Uterus (tissue), 4 donors: ENCODE results near the gene CCDC50. TPM values are rescaled to one million over a fixed set of nuclear protein-coding genes. Genes with fewer than 3 reads are reported as not detected.

Experiments used
- DNase-seq, 2 donors: peaks; one replicate each; pipeline ENCODE4 v3.0.0-alpha.2; 2019 to 2020
- H3K27ac ChIP-seq, 2 donors: fragments of 200-600 bp; sonication (generic); 1 replicate in 1 of 2; 2 replicates in 1 of 2; pipeline ENCODE4 v1.5.1; 2016 to 2018
- H3K27me3 ChIP-seq, 2 donors: fragments of 200-600 bp; sonication (generic); one replicate each; pipeline ENCODE4 v1.5.1; 2018 to 2019; ENCODE audit warnings: control low read depth in 1 of 2
- H3K36me3 ChIP-seq, 2 donors: fragments of 200-600 bp; sonication (generic); one replicate each; pipeline ENCODE4 v1.5.1; 2019; ENCODE audit warnings: control low read depth in 1 of 2
- H3K4me1 ChIP-seq, 2 donors: fragments of 200-600 bp; sonication (generic); one replicate each; pipeline ENCODE4 v1.5.1; 2018 to 2019; ENCODE audit warnings: control low read depth in 1 of 2
- H3K4me3 ChIP-seq, 2 donors: fragments of 200-600 bp; sonication (generic); 1 replicate in 1 of 2; 2 replicates in 1 of 2; pipeline ENCODE4 v1.5.1; 2018 to 2019; ENCODE audit warnings: mild to moderate bottlenecking in 1 of 2
- H3K9me3 ChIP-seq, 2 donors: fragments of 200-600 bp; sonication (generic); one replicate each; pipeline ENCODE4 v1.5.1; 2019; ENCODE audit warnings: control low read depth in 1 of 2
- POLR2A ChIP-seq, 2 donors: fragments of 450-650 bp; IDR thresholded peaks; one replicate each; pipeline ENCODE4 v1.6.1; 2016; ENCODE audit warnings: antibody characterized with exemption in 2 of 2, mild to moderate bottlenecking in 1 of 2, moderate library complexity in 1 of 2
- intact Hi-C: fragments of 100-400 bp; cut with DNase I; formaldehyde crosslinking; loops from one replicate; pipeline ENCODE4 v1.15.1; 2023; ENCODE audit warnings: low total_unique reads
- total RNA-seq, 4 donors: library from RNA; depleted of rRNA in 3 of 4; stranded (reverse); fragments of >200 nt in 3 of 4; gene quantifications; one replicate each; pipeline versions ENCODE4 v1.1.0 to v1.2.4, GENCODE V29; 2014 to 2023
- TF ChIP-seq, protein P1 (sequence below), 4 experiments: fragments of 200-600 bp in 2 of 4; fragments of 450-650 bp in 2 of 4; sonication (generic) in 2 of 4; IDR thresholded peaks; one replicate each; pipeline ENCODE4 v1.5.1; 2016 to 2019; ENCODE audit warnings: antibody characterized with exemption in 4 of 4, mild to moderate bottlenecking in 2 of 4, moderate library complexity in 1 of 4
- donor health status: DM: yes; HTN: yes; CAD: no.

Gene CCDC50, protein sequence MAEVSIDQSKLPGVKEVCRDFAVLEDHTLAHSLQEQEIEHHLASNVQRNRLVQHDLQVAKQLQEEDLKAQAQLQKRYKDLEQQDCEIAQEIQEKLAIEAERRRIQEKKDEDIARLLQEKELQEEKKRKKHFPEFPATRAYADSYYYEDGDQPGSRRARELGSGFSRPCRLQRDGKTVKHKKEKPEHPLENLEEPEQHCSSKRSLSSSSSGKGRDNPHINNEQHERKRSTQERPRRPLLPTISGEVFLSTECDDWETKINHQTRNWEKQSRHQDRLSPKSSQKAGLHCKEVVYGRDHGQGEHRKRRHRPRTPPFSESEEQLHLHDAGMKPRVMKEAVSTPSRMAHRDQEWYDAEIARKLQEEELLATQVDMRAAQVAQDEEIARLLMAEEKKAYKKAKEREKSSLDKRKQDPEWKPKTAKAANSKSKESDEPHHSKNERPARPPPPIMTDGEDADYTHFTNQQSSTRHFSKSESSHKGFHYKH
- 100 to 1,000 TPM in 2 of 4 donors, 10 to 100 TPM in 2; 68.4 to 342 (median 96.1) TPM for total RNA-seq

DNA sequence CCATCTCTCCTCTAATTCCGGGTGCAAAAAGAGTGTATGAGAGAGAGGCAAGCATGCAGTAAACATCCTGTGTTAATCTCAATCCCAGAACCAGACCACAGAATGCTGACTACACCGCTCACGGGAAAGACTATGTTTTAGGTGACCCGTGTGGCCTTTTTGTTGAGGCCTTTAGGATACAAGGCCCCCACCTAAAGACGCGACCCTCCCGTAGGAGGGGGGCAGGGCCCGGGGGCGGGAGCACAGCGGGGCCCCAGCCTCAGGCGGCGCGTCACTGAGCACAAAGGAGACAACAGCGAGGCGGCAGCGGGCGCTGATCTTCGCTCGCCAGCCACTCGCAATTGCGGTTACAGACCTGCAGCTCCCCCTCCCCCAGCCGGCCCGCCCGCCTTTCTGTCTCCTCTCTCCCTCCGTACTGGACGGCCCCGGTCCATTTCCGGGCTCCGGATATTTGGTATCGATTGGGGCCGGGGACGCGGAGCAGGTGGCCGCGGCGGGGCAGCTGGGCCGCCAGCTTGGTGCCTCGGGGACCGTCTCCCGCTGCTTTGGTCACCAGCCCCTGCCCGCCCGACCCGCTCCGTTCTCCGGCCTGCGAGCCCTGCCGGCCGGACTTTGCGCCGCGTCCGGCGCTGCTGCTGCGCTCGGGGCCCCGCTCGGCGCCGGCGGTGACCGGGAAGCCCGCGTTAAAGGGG is at the start of gene CCDC50:
Gene CCDC50 (plus strand): TSS at position 433 of the 692 bp plus-strand sequence. CDS start 281 bp downstream, outside the sequence.
- intact Hi-C loops = no loop called here
- Histone ChIP-seq H3K4me1 (no peaks in the 10 kb centered on the region), H3K27me3 (no peaks in the 10 kb centered on the region), H3K4me3 (peak within 1 kb of the TSS; percentile 53 to 91), H3K27ac (peak within 1 kb of the TSS; percentile 90 to 94), H3K36me3 (no peaks in the 10 kb centered on the region), H3K9me3 (no peaks in the 10 kb centered on the region)
- DNase-seq = peak; percentile 80 to 85
- peak; percentile 32 to 71 for TF ChIP-seq POLR2A (IDR thresholded peaks at IDR 0.05)
- TF ChIP-seq, protein P1, sequence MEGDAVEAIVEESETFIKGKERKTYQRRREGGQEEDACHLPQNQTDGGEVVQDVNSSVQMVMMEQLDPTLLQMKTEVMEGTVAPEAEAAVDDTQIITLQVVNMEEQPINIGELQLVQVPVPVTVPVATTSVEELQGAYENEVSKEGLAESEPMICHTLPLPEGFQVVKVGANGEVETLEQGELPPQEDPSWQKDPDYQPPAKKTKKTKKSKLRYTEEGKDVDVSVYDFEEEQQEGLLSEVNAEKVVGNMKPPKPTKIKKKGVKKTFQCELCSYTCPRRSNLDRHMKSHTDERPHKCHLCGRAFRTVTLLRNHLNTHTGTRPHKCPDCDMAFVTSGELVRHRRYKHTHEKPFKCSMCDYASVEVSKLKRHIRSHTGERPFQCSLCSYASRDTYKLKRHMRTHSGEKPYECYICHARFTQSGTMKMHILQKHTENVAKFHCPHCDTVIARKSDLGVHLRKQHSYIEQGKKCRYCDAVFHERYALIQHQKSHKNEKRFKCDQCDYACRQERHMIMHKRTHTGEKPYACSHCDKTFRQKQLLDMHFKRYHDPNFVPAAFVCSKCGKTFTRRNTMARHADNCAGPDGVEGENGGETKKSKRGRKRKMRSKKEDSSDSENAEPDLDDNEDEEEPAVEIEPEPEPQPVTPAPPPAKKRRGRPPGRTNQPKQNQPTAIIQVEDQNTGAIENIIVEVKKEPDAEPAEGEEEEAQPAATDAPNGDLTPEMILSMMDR (IDR thresholded peaks at IDR 0.05) = peak in 2 of 4 experiments; percentile 10 to 18

DNA sequence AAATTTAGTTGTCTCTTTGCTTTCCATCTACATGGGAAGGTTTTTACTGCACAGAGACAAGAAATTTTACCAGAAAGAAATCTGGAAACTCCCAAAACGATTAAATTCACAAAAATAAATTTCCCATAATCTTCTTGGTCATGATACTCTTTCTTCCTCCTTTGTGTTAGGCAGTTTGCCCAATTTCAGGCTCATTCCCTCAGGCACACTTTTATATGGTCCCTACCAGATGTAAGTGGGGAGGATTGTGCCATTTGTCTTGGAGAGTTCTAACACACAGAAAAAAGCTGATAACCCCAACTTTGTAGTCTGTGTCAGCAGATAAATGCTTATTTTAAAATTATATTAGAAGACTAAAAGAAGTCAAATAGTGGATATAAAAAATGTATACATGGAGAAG is 49.1 kb upstream of the CCDC50 start:
- no peaks in the 10 kb centered on the region for H3K27me3 ChIP-seq
- H3K4me3 ChIP-seq = no peak overlapping the region
- no peak for TF ChIP-seq POLR2A (IDR thresholded peaks at IDR 0.05)
- TF ChIP-seq, protein P1 (IDR thresholded peaks at IDR 0.05) = no peak
- H3K9me3 ChIP-seq = no peaks in the 10 kb centered on the region
- DNase-seq = no peak
- H3K27ac ChIP-seq = no peak overlapping the region
- intact Hi-C loops = no loop called here
- H3K4me1 ChIP-seq = no peaks in the 10 kb centered on the region
- H3K36me3 ChIP-seq = no peaks in the 10 kb centered on the region

DNA sequence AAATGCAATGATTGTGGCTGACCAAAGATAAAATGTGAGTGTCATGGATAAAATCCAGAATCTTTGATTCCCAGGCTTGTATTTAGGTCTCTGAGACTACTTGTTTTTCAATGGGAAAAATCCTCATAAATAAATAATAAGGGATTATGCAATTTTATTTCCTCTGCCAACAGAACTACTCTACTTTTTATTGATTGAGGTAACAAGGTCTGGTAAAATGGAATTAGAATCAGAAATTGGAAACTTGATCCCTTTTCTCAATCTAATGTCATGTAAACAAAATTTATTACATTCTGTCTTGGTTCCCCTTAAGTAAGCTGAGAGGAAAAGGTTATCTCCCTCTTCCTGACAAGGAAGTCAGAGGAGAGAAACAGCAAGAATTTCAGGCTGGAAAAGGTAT is 48.3 kb upstream of the CCDC50 start:
- no peak overlapping the region for H3K27ac ChIP-seq
- no peak for TF ChIP-seq POLR2A (IDR thresholded peaks at IDR 0.05)
- TF ChIP-seq, protein P1 (IDR thresholded peaks at IDR 0.05) = no peak
- no peaks in the 10 kb centered on the region for H3K9me3 ChIP-seq
- DNase-seq = no peak
- intact Hi-C loops = no loop called here
- no peak overlapping the region for H3K4me3 ChIP-seq
- H3K36me3 ChIP-seq = no peaks in the 10 kb centered on the region
- no peaks in the 10 kb centered on the region for H3K27me3 ChIP-seq
- no peaks in the 10 kb centered on the region for H3K4me1 ChIP-seq

DNA sequence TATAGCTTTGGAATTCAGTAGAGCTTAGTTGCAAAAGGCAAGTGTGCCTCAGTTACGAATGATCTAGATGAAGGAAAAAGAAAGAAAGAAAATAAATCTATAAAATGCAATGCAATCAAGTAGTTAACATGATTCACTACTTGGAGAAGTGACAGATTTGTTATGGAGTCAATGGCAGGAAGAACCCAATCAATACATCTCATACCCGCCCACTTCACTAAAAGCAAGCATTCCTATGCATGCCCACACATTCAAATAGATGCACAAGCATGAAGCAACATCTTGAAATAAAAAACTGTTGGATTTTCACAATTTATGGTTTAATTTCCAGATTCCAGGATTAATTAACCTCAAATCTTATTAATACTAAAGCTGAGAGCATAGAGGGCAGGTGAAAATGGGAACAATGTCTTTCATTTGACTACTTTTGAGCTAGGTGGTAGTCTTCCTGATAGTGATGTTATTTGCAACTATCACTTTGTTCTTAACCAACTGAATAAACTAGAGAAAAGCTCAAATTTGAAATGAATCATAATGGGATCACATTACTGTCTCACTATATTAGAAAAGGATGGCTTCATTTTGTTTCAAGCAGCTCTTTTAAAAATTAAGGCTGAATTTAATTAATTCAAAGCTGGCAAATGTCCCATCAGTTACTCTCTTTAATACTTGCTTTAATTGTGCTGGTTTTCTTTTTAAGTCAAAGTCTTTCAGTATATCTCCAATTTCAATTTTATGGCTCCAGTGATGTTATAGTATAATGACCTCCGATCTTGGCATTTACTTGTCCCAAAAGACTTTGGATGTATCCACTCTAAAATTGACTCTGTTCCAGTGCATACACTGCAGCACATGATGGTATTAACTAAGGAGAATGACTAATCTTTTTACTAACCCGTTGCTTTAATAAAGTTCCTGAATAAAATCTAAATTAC is 46.7 kb upstream of the CCDC50 start:
- TF ChIP-seq, protein P1 (IDR thresholded peaks at IDR 0.05) = no peak
- no peak for TF ChIP-seq POLR2A (IDR thresholded peaks at IDR 0.05)
- no peak overlapping the region for H3K4me3 ChIP-seq
- no peaks in the 10 kb centered on the region for H3K27me3 ChIP-seq
- no peaks in the 10 kb centered on the region for H3K4me1 ChIP-seq
- no peaks in the 10 kb centered on the region for H3K9me3 ChIP-seq
- DNase-seq = no peak
- intact Hi-C loops = no loop called here
- H3K27ac ChIP-seq = no peak overlapping the region
- no peaks in the 10 kb centered on the region for H3K36me3 ChIP-seq
